Measurements from ENCODE around the gene DNAI4.

- TF ChIP-seq CTCF (IDR thresholded peaks at IDR 0.05), result no peak
- TF ChIP-seq POLR2A (IDR thresholded peaks at IDR 0.05), result no peak
- TF ChIP-seq POLR2AphosphoS5 (IDR thresholded peaks at IDR 0.05), result no peak
- no peak for TF ChIP-seq EP300 (IDR thresholded peaks at IDR 0.05)
Measured at GRCh38 chr1:66889030-66889429, 35.6 kb downstream of the DNAI4 start.
